GM18498 (cell line): ENCODE measurements around the gene ACAD11.

Experiments used
- ATAC-seq: cut with Tn5 transposase; IDR thresholded peaks from one replicate; pipeline ENCODE4 v1.9.1; 2021; ENCODE audit warnings: mild to moderate bottlenecking, moderate library complexity; ENCODE audit not compliant: unreplicated experiment

ACAD11 gene

GRCh38 chr3:132513057-132513456 is 146.6 kb downstream of the ACAD11 start:
- no peak for ATAC-seq

- no peak for ATAC-seq
Measured at GRCh38 chr3:132509506-132509905, 150.1 kb downstream of the ACAD11 start.

GRCh38 chr3:132509096-132509495 is 150.5 kb downstream of the ACAD11 start:
- ATAC-seq = no peak
